ENCODE measurements around the gene SYNGR2. TPM values are rescaled to one million over a fixed set of nuclear protein-coding genes. Genes with fewer than 3 reads are reported as not detected.

The SYNGR2 gene
- total and polyA plus RNA-seq, 9 of the 15 experiments (the other 6 are each of a cell fraction or from before 2014, with no cell fraction given), result 1.4 to 173 (median 87.8) TPM

DNA sequence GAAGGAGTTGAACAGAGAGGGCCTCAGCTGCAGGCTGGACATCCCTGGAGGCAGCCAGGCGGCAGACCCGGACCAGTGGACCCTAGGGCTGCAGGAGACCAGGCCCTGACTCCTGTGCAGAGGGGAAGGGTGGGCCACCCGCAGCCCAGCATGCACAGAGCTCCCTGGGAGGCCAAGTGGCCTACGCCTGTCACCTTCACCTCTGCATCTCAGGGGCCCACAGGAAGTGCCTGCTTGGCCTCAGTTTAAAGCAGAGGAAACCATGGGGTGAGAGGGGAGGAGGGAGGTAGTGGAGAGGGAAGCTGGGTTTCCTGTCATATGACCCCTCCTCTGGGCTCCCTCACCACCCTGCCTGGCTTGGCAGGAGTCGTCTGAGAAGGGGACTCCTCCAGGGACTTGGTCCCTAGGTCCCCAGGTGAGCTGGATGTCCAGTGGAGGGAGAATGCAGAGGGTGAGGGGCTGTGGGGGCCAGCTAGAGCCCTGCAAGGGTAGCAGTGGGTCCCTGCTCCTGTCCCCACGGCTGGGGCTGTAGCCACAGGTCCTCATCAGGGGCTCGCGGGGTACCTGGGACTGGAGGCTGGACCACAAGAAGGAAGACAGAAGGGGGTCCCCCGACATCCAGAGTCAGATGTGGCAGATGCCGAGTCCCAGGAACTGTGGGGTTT lies 37.8 kb upstream of the SYNGR2 start, which contains the start of gene TMC8 (continued):
- TF ChIP-seq, protein P1, sequence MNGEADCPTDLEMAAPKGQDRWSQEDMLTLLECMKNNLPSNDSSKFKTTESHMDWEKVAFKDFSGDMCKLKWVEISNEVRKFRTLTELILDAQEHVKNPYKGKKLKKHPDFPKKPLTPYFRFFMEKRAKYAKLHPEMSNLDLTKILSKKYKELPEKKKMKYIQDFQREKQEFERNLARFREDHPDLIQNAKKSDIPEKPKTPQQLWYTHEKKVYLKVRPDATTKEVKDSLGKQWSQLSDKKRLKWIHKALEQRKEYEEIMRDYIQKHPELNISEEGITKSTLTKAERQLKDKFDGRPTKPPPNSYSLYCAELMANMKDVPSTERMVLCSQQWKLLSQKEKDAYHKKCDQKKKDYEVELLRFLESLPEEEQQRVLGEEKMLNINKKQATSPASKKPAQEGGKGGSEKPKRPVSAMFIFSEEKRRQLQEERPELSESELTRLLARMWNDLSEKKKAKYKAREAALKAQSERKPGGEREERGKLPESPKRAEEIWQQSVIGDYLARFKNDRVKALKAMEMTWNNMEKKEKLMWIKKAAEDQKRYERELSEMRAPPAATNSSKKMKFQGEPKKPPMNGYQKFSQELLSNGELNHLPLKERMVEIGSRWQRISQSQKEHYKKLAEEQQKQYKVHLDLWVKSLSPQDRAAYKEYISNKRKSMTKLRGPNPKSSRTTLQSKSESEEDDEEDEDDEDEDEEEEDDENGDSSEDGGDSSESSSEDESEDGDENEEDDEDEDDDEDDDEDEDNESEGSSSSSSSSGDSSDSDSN (IDR thresholded peaks at IDR 0.05; ENCODE audit: borderline replicate concordance in 1 of 2, low read depth in 2 of 2, low read length in 2 of 2), result no peak
- TF ChIP-seq BDP1 (IDR thresholded peaks at IDR 0.05; ENCODE audit: insufficient read depth, insufficient read length) (no peak), SRSF9 (IDR thresholded peaks at IDR 0.05; ENCODE audit: borderline replicate concordance, low read depth, low read length) (no peak), NFRKB (IDR thresholded peaks at IDR 0.05; ENCODE audit: low read depth) (no peak), POLR3A (IDR thresholded peaks at IDR 0.05; ENCODE audit: borderline replicate concordance, extremely low read depth, insufficient read depth, insufficient read length) (no peak), TAF7 (tag; IDR thresholded peaks at IDR 0.05) (no peak), SMC3 (conservative IDR thresholded peaks at IDR 0.05; ENCODE audit: insufficient read depth, low read depth, low read length) (no peak), ILF3 (IDR thresholded peaks at IDR 0.05; ENCODE audit: borderline replicate concordance) (no peak), CEBPB (tag; IDR thresholded peaks at IDR 0.05) (no peak), ZNF311 (CRISPR knock-in tag; IDR thresholded peaks at IDR 0.05) (no peak), CBX5 (IDR thresholded peaks at IDR 0.05; ENCODE audit: borderline replicate concordance, low read depth) (no peak), LEF1 (IDR thresholded peaks at IDR 0.05) (no peak)
- TF ChIP-seq, protein P2, sequence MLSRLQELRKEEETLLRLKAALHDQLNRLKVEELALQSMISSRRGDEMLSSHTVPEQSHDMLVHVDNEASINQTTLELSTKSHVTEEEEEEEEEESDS (CRISPR knock-in tag; IDR thresholded peaks at IDR 0.05), result no peak
- TF ChIP-seq, protein P3, sequence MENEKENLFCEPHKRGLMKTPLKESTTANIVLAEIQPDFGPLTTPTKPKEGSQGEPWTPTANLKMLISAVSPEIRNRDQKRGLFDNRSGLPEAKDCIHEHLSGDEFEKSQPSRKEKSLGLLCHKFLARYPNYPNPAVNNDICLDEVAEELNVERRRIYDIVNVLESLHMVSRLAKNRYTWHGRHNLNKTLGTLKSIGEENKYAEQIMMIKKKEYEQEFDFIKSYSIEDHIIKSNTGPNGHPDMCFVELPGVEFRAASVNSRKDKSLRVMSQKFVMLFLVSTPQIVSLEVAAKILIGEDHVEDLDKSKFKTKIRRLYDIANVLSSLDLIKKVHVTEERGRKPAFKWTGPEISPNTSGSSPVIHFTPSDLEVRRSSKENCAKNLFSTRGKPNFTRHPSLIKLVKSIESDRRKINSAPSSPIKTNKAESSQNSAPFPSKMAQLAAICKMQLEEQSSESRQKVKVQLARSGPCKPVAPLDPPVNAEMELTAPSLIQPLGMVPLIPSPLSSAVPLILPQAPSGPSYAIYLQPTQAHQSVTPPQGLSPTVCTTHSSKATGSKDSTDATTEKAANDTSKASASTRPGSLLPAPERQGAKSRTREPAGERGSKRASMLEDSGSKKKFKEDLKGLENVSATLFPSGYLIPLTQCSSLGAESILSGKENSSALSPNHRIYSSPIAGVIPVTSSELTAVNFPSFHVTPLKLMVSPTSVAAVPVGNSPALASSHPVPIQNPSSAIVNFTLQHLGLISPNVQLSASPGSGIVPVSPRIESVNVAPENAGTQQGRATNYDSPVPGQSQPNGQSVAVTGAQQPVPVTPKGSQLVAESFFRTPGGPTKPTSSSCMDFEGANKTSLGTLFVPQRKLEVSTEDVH (IDR thresholded peaks at IDR 0.05; ENCODE audit: low read depth, partially characterized antibody), result no peak
- TF ChIP-seq, protein P4, sequence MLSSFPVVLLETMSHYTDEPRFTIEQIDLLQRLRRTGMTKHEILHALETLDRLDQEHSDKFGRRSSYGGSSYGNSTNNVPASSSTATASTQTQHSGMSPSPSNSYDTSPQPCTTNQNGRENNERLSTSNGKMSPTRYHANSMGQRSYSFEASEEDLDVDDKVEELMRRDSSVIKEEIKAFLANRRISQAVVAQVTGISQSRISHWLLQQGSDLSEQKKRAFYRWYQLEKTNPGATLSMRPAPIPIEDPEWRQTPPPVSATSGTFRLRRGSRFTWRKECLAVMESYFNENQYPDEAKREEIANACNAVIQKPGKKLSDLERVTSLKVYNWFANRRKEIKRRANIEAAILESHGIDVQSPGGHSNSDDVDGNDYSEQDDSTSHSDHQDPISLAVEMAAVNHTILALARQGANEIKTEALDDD (IDR thresholded peaks at IDR 0.05), result peak; percentile 1; the same call in 1 of the 2 replicates
- TF ChIP-seq, protein P5, sequence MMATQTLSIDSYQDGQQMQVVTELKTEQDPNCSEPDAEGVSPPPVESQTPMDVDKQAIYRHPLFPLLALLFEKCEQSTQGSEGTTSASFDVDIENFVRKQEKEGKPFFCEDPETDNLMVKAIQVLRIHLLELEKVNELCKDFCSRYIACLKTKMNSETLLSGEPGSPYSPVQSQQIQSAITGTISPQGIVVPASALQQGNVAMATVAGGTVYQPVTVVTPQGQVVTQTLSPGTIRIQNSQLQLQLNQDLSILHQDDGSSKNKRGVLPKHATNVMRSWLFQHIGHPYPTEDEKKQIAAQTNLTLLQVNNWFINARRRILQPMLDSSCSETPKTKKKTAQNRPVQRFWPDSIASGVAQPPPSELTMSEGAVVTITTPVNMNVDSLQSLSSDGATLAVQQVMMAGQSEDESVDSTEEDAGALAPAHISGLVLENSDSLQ (IDR thresholded peaks at IDR 0.05), result no peak

Data from K562 (cell line).